ENCODE results near the gene ANXA5. TPM values are rescaled to one million over a fixed set of nuclear protein-coding genes. Genes with fewer than 3 reads are reported as not detected.
A peak's percentile ranks its signal among the peaks of the same experiment; 100 is the strongest.

Gene ANXA5
- total RNA-seq, 2 donors from 2014 or later, result 106 to 142 TPM

DNA sequence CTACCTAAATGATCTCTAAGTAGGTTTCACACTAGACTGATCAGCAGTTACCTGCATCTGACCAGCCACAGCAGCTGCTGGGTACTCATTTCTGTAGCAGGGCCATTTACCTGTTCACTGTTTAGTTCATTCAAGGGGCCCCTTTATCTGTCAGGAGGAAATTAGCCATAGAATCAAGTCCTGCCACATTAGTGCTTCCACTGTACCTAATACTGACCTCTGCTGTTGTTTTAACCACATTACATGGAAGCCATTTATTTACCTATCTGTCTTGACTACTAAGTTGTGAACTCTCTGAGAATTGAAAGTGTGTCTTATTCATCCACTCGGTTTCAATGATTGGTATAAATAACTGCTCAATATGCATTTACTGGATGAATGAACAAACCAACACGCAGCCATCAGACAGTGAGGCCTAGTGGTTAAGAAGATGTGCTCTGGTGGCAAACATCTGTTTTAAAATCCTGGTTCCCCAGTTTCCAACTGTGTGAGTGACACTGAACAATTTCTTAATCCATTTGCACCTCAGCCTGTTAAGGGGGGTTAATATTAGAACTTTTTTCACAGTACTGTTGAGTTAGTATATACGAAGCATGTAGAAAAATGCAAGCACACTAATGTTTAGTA, 30.0 kb upstream of the ANXA5 start:
- Mint-ChIP-seq H3K36me3 (ENCODE audit: low read depth) (no peaks in the 10 kb centered on the region), H3K27me3 (no peaks in the 10 kb centered on the region), H3K4me3 (no peak overlapping the region), H3K9me3 (no peaks in the 10 kb centered on the region), H3K4me1 (no peaks in the 10 kb centered on the region), H3K27ac (no peak overlapping the region)
- ATAC-seq (replicated peaks), result peak; percentile 91

DNA sequence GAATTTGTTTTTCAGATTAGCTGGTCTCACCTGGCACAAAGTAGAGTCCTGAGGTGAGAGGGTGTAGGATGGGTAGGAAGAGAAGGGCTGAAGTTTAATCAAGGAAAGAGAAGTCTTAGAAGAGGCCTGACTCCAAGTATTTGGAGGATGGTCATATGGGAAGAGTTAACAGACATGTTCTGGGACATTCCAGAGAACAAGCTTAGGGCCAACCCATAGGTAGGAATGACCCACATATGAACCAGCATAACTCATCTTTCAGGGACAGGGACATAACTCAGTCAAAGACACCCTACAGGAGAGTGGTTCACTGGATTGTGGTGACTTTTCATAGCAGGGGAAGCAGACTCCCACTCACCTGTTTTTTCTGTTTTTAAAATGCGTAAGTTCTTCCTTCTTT, 27.9 kb upstream of the ANXA5 start:
- no peaks in the 10 kb centered on the region for H3K4me1 Mint-ChIP-seq
- H3K36me3 Mint-ChIP-seq (ENCODE audit: low read depth), result no peaks in the 10 kb centered on the region
- no peak overlapping the region for H3K27ac Mint-ChIP-seq
- no peak overlapping the region for H3K4me3 Mint-ChIP-seq
- no peak for ATAC-seq (replicated peaks)
- no peaks in the 10 kb centered on the region for H3K9me3 Mint-ChIP-seq
- no peaks in the 10 kb centered on the region for H3K27me3 Mint-ChIP-seq

DNA sequence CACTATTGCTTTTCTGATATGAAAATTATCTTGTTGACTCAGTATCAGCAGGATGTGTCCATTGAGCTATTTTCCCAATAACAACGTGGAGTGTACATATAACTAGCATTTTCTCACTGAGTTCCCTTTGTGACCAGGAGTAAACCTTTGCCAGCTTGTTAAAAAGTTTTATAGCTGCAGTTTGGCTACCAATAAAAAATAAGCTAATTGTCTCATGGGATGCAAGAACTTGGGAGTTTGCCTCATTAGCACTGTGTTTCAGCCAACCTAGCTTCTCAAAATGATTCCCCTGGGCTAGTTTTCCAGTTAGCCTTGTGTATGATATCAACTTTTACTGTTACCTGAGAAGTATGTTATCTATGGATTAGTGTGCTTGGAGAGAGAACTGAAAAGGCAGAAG, 24.9 kb upstream of the ANXA5 start:
- no peaks in the 10 kb centered on the region for H3K27me3 Mint-ChIP-seq
- no peaks in the 10 kb centered on the region for H3K4me1 Mint-ChIP-seq
- H3K9me3 Mint-ChIP-seq, result no peaks in the 10 kb centered on the region
- no peak for ATAC-seq (replicated peaks)
- no peaks in the 10 kb centered on the region for H3K36me3 Mint-ChIP-seq (ENCODE audit: low read depth)
- H3K4me3 Mint-ChIP-seq, result no peak overlapping the region
- no peak overlapping the region for H3K27ac Mint-ChIP-seq

DNA sequence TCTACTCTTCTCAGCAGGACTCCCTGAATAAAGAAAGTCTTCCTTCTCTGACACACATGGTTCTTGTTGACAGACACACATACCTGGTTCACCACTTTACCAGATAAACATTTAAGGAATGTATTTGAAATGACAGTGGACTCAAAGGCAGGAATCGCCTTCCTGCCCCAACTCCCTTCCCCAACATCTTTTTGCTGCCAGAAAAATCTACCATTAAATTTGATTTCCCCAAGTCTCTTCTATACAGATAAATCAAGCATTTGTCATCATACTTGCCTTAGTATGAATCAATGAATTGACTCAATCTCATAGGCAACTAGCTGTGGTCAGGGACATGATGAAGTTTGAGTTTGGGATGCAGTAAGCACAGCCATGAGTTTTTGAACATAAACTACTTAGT, 23.3 kb upstream of the ANXA5 start:
- no peak for ATAC-seq (replicated peaks)

DNA sequence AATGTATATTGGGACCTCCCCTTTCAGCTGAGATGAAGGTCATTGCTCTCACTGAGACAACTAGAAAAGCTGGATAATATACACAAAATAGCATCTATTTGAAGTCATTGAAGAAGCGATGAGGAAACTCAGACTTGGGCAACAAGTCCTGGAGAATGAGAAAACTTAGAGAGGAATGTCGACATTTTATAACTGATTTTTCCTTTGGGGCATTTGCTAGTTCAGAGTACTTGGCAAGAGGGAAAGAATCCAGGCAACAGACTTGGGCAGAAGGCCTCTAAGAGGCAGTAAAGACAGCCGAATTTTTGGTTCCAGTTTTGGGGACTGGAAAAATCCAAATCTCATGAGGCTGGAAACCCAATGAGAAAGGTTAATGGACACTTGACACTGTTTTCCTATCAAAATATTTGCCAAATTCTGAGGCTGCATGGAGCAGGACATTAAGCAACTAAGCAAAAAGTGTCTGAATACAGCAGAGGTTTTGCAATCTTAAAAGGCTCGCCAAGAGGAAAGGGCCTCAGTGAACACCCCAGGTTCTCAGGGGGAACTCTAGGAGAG, 21.0 kb upstream of the ANXA5 start:
- Mint-ChIP-seq H3K36me3 (ENCODE audit: low read depth) (no peaks in the 10 kb centered on the region), H3K27me3 (peaks cover 11% of the 10 kb centered on the region), H3K4me3 (no peak overlapping the region), H3K9me3 (no peaks in the 10 kb centered on the region), H3K4me1 (no peaks in the 10 kb centered on the region), H3K27ac (no peak overlapping the region)
- no peak for ATAC-seq (replicated peaks)

More for the DNA sequence above, 23.3 kb upstream of the ANXA5 start:
- Mint-ChIP-seq H3K27me3 (peaks cover 4% of the 10 kb centered on the region), H3K4me3 (no peak overlapping the region), H3K9me3 (no peaks in the 10 kb centered on the region), H3K36me3 (ENCODE audit: low read depth) (no peaks in the 10 kb centered on the region), H3K27ac (no peak overlapping the region), H3K4me1 (no peaks in the 10 kb centered on the region)

DNA sequence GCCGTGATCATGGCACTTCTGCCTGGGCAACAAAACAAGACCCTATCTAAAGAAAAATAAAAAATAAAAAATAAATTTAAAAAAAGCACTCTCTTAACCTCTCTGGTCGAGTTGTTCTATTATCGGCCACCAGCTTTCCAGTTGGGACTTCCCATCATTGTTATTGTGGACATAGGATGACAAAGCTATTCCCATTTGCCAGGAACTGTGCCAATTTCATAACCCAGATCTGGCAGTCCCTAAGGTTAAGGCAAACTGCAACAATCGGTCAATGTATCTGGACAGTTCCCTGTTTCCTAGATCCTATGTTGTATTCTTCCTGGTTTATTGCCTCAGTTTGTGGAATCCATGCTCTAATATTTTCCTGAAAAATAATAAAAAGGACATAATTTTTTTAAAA, 17.8 kb upstream of the ANXA5 start:
- Mint-ChIP-seq H3K36me3 (ENCODE audit: low read depth) (no peaks in the 10 kb centered on the region), H3K27me3 (peaks cover 15% of the 10 kb centered on the region), H3K4me1 (peaks cover 11% of the 10 kb centered on the region), H3K27ac (no peak overlapping the region), H3K4me3 (no peak overlapping the region), H3K9me3 (no peaks in the 10 kb centered on the region)
- no peak for ATAC-seq (replicated peaks)

DNA sequence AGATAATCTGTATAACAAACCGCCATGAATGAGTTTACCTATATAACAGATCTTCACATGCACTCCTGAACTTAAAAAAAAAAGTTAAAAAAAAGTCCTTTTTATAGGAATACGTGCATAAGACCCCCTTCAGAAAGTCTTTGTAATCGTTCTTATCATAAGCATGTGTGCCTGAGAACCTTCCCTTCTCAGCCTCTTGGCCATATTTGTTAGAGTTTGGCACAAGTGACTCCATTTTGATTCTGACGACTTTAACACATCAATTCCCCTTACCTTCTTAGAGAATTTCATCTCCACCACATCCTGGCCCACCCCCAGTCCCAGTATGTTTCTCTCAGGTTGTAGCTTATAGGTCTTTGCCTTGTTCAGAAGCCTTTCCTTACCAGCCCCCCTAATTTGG, 16.0 kb upstream of the ANXA5 start:
- Mint-ChIP-seq H3K36me3 (ENCODE audit: low read depth) (no peaks in the 10 kb centered on the region), H3K9me3 (no peaks in the 10 kb centered on the region), H3K27ac (no peak overlapping the region), H3K4me1 (peaks cover 22% of the 10 kb centered on the region), H3K27me3 (peaks cover 23% of the 10 kb centered on the region), H3K4me3 (no peak overlapping the region)
- no peak for ATAC-seq (replicated peaks)

DNA sequence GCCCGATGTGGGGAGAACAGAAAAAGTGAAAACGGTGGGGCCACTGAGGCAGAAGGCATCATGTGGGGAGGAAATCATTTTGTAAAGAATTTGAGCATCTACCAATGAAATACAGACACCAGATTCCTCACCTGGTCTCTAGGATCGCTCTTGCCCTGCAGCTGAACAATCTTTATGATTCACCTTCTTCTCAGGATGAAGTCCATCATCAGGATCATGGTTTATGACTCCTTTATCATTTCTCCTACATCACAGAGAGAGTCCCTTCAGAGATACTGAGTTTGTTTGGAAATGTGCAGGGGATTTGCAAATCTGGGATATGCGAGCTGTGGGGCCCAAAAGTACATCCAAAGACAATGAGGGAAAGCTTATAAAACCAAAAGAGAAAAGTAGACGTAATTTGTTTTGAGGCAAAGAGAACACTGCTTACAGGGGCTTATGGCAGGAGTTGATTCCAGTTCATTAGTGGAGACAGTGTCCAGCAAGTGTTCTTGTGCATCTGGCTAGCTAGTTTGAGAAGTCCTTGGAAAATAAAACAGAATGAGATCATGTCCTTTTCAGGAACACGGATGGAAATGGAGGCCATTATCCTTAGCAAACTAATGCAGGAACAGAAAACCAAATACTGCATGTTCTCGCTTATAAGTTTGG, 15.3 kb upstream of the ANXA5 start:
- no peaks in the 10 kb centered on the region for H3K9me3 Mint-ChIP-seq
- H3K27ac Mint-ChIP-seq, result no peak overlapping the region
- peaks cover 29% of the 10 kb centered on the region for H3K4me1 Mint-ChIP-seq
- peak overlapping the region; percentile 48 for H3K4me3 Mint-ChIP-seq
- H3K36me3 Mint-ChIP-seq (ENCODE audit: low read depth), result no peaks in the 10 kb centered on the region
- ATAC-seq (replicated peaks), result peak; percentile 9
- peaks cover 23% of the 10 kb centered on the region for H3K27me3 Mint-ChIP-seq

DNA sequence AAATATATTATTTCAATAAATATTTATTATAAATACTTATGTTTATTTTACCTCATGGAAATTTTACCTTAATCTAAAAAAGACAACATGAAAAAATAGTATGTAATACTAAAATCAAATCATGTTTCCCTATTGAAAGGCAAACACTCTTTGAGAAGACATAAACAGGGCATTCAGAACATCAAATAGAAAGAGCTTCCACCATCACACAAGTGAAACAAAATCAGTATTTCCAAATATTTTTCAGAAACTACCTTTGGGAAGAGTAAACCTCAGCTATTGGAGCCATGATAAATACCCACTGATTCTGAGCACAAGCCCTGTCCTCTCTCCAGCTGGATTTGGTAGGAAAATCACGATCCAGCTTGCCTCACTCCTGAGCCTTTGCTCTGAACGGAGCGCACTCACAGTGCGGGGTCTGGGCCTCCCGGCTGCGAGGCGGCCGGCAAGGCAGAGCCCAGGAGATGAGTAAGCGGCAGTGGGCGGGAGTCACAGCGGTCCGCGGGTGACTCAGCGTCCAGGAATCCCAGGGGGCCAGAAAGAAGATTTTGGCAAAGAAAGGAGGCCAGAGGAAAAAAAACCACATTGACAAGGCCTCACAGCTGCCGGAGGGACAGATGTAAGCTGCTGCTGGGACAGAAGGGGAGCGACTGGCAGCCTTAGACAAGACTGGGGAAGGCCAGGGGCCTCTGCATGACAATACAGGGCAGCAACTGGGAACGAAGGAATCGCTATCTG, 14.7 kb upstream of the ANXA5 start:
- Mint-ChIP-seq H3K4me1 (peaks cover 36% of the 10 kb centered on the region), H3K36me3 (ENCODE audit: low read depth) (no peaks in the 10 kb centered on the region), H3K9me3 (no peaks in the 10 kb centered on the region), H3K4me3 (peak overlapping the region; percentile 48), H3K27ac (no peak overlapping the region), H3K27me3 (peaks cover 23% of the 10 kb centered on the region)
- peak; percentile 78 for ATAC-seq (replicated peaks)

DNA sequence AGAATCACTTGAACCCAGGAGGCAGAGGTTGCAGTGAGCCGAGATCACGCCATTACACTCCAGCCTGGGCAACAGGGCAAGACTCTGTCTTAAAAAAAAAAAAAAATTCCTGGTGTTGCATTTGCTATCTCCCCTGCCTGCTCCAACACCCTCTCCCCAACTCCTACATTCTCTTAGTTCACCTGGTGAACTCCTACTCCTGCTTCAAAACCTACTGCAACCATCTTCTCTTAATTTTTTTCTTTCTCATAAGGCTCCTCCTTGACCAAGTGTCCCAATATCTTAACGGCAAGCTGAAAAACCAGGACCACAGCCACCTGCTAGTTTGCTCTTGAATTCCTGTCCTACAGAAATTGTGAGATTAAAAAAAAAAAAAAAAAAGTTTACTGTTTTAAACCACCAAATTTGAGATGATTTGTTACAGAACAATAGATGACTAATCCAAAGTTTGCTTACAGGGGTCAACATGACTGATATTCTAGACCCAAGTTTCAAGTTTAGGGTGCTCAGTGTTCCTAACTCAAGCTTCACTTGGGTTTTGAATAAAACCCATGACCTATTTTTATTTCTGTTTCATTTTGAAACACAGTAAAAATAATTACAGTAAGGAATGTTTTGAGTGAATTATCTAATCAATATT, 13.1 kb upstream of the ANXA5 start:
- H3K9me3 Mint-ChIP-seq, result no peaks in the 10 kb centered on the region
- peaks cover 38% of the 10 kb centered on the region for H3K4me1 Mint-ChIP-seq
- no peak overlapping the region for H3K4me3 Mint-ChIP-seq
- peaks cover 17% of the 10 kb centered on the region for H3K27me3 Mint-ChIP-seq
- no peak for ATAC-seq (replicated peaks)
- no peaks in the 10 kb centered on the region for H3K36me3 Mint-ChIP-seq (ENCODE audit: low read depth)
- no peak overlapping the region for H3K27ac Mint-ChIP-seq

DNA sequence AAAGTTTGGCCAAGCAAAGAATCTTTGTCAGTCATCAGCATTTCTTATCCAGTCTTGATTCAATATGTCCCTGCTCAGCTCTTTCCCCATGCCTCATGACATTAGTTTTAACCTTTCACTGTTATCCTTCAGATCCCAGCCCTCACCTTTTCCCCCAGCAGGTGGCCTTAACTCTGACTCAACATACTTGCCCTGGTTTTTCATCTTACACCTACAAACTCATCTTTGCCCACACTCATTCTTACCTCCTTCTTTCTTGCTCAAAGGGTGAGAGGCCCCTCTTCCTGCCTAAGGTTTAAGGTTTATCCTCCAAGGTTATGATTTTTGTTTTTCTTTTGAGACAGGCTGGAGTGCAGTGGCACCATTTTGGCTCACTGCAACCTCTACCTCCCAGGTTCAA, 10.6 kb upstream of the ANXA5 start:
- Mint-ChIP-seq H3K27me3 (peaks cover 12% of the 10 kb centered on the region), H3K27ac (peak overlapping the region; percentile 58), H3K36me3 (ENCODE audit: low read depth) (no peaks in the 10 kb centered on the region), H3K4me3 (peak overlapping the region; percentile 53), H3K4me1 (peaks cover 38% of the 10 kb centered on the region), H3K9me3 (no peaks in the 10 kb centered on the region)
- peak; percentile 47 for ATAC-seq (replicated peaks)

DNA sequence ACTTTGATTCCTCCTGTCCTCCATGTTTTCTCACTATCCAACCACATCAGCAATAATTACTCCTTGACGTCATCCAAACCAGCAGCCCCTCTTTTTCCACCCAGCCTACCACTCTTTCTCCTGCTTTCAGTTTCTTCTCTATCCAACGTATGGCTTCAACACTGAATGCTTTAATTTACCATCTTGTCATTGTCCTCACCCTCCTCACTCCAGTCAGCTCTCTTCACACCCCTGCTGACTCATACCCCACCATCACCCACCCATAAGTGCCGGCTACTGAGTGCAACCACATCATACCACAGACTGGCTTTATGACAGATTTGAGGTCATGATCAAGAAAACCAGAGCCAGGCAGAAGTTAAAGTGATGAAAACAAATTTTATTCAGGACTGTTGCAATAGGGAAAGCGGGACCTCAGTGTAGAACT, 9.8 kb upstream of the ANXA5 start:
- Mint-ChIP-seq H3K27ac (peak overlapping the region; percentile 58), H3K4me3 (peak overlapping the region; percentile 53), H3K36me3 (ENCODE audit: low read depth) (no peaks in the 10 kb centered on the region), H3K4me1 (peaks cover 34% of the 10 kb centered on the region), H3K9me3 (no peaks in the 10 kb centered on the region), H3K27me3 (peaks cover 12% of the 10 kb centered on the region)
- ATAC-seq (replicated peaks), result peak; percentile 91

DNA sequence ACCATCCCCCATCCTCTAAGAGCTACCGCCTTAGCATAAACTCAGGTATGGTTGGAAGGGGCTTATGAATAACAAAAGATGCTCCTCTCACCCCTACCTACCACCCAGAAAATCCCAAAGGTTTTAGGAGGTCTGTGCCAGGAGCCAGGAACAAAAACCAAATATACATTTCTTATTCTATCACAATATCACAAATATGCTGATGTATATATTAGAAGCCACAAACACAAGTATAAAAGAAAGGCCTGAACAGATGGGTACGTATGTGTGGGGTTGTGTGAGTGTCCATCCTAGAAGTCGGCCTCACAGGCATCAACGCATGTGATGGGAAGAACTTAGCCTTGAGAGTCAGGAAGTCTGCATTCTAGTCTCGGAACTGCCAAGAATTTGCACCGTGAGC, 8.7 kb upstream of the ANXA5 start:
- Mint-ChIP-seq H3K4me1 (peaks cover 32% of the 10 kb centered on the region), H3K4me3 (no peak overlapping the region), H3K36me3 (ENCODE audit: low read depth) (no peaks in the 10 kb centered on the region), H3K9me3 (no peaks in the 10 kb centered on the region), H3K27me3 (peaks cover 12% of the 10 kb centered on the region), H3K27ac (no peak overlapping the region)
- no peak for ATAC-seq (replicated peaks)

DNA sequence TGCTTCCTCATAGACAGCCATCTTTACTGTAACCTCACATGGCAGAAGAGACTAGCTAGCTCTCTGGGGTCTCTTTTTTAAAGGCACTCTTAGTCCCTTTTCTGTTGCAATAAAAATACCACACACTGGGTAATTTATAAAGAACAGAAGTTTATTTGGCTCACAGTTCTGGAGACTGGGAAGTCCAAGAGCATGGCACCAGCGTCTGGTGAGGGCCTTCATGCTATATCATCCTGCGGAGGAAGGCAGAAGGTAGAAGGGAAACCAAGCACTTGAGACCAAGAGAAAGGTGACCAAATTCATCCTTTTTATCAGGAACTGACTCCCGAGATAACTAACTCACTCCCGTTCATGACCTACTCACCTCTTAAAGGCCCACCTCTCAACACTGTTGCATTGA, 5.4 kb upstream of the ANXA5 start:
- H3K27me3 Mint-ChIP-seq, result peaks cover 3% of the 10 kb centered on the region
- H3K9me3 Mint-ChIP-seq, result no peaks in the 10 kb centered on the region
- no peak overlapping the region for H3K27ac Mint-ChIP-seq
- no peak overlapping the region for H3K4me3 Mint-ChIP-seq
- no peaks in the 10 kb centered on the region for H3K36me3 Mint-ChIP-seq (ENCODE audit: low read depth)
- peaks cover 14% of the 10 kb centered on the region for H3K4me1 Mint-ChIP-seq
- no peak for ATAC-seq (replicated peaks)
